Brain pericyte (primary cell): ENCODE data around the gene TIMM9.
"Not testable (repeated sequence)": the region's sequence is repeated elsewhere in the genome, so short reads cannot be mapped to it uniquely, and the experiment has no call there.

Experiments
- DNase-seq: peaks from one replicate; pipeline ENCODE4 v3.0.0-alpha.2; 2012; ENCODE audit warnings: low read depth, low spot score

The TIMM9 gene, protein sequence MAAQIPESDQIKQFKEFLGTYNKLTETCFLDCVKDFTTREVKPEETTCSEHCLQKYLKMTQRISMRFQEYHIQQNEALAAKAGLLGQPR

DNA sequence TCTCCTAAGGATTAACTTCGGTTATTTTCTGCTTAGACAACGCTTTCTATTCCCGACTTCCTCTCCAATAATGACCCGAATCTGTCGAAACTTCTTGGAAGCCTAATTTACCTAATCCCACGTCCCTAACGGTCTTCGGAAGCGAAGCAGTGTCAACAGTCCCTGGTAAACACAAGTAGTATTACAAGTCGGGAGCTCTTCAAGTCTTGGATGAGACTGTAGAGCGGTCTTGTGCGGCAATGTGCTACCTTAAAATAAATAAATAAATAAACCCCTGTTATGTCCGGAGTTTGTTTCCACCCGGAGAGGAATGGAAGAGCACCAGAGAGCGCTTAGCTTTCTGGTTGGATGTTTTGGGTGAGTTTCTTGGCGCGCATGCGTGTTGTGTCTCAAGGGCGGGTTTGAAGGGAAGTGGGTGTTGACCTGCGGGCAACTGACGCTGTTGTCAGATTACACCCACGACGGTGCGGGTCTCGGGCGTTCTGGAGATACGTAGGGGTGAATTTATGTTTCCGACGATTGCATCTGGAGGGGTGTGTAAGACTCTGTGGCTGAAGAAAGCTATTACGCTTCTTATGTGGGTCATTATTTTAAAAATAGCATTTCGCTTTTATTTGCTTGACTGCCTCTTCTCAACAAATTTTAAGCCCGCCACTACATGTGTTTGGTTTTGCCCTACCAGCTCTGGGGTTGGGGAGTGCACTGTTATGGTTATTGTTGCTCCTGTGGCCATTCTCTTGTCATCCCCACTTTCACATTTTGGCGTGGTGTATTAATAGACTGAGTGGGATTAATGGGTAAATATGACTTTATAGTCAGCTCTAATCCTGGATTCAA lies at the start of gene TIMM9, which contains the start of gene KIAA0586:
TIMM9 (minus strand) TSS at position 251 of the 837 bp plus-strand sequence. CDS start 15,586 bp downstream, outside the sequence.
KIAA0586 (plus strand) TSS at position 439 of the 837 bp plus-strand sequence. CDS start 546 bp downstream, outside the sequence.
- DNase-seq: peak; percentile 93

DNA sequence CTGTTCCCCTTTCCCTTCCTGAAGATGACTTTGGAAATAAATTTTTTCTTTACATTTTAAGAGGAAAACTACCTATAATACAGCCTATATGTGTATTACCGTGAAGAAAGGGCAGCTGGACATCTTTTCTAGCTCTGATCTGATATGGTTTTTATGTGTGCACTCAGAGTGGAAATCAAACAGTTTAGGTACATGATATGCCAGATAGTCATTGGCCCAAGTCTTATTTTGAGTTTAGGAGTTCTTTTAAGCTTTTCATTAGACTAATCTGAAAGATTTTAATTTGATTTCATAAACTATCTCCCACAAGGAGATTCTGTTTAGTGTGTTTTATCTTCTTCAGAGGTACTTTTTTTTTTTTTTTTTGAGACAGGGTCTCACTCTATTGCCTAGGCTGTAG lies 49.0 kb upstream of the TIMM9 start:
- DNase-seq: no peak

DNA sequence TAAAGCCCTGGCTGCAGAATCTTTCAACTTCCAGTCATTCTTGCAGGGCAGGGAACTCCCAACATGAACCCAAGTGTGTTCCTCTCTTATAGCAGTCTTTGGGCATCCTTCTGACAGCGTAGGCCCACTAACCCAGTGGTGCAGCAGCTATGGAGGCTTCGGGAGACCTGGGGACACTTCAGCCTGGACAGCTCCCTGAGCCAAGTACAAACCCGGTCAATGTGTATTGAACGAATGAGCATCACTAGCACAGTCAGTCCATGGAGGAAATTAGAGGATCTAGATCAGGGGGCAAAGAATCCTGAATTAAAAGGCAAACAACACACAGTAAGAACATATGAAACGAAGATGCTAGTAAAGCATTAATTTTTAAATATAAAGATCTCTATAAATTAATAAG lies 42.0 kb upstream of the TIMM9 start:
- DNase-seq: no peak

DNA sequence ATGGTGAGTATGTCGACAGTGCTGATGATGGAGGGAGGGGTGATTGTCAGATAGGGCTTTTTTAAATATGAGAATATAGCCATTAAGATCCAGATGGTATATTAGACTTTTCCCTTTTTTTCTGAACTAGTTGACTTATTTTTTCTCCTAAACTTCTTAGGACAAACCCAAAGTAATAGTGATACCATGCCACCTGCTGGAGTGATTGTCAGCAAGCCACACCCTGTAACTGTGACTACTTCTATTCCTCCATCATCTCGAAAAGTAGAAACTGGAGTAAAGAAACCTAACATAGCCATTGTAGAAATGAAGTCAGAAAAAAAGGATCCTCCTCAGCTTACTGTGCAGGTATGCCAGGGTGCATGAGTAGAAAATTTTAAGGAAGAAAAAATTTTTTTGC lies 40.2 kb upstream of the TIMM9 start:
- DNase-seq: no peak

DNA sequence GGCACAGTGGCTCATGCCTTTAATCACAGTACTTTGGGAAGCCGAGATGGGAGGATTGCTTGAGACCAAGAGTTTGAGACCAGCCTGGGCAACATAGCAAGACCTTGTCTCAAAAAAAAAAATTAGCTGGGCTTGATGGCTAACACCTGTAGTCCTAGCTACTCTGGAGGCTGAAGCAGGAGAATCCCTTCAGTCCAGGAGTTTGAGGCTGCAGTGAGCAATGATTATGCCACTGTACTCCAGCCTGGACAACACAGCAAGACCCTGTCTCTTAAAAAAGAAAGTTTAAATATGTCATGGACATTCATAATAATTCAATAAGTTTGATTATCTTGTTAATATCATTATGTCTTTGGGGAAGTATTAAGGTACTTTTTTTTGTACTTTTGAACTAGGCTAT lies 39.1 kb upstream of the TIMM9 start:
- DNase-seq: no peak

DNA sequence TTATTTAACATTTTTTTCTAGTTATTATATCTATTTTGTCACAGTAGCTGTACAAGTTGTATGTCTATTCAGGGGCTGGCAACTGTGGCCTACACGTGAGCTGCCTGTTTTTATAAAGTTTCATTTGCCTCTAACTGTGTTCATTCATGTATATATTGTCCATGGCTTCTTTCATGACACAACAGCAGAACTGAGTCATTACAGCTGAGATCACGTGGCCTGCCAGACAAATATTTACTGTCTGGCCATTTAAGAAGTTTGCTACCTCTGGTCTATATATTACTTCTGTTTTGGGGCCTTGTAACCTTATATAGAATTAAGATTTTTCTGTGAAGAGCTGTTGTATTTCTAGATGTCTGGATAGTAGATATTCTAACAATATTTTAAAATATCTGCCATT lies 38.1 kb upstream of the TIMM9 start:
- DNase-seq: no peak

DNA sequence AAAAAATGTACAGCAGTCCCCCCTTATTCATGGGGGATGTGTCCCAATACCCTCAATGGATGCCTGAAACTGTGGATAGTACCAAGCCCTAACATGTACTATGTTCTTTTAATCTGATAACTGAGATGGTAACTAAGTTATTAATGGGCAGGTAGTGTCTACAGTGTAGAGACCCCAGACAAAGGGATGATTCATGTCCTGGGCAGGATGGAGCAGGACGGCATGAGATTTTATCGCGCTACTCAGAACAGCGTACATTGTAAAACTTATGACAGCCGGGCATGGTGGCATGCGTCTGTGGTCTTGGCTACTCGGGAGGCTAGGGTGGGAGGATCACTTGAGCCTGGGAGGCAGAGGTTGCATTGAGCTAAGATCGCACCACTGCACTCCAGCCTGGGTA lies 37.3 kb upstream of the TIMM9 start:
- no peak for DNase-seq

DNA sequence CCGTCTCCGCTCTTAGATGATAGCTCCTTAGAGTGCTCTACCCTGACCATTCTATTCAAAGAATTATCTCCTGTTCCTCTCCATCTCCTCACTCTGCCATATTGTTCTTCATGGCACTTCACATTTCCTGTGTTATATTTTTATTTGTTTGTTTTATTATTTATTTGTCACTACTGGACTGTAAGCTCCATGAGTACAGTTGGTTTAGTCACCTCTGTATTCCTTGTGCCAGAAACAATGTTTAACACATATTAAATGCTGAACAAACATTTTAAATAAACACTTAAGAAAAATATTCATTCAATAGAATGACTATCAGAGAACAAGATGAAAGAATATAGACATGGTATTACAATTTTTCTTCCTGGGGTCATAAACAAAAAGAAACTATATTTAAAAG lies 35.8 kb upstream of the TIMM9 start:
- DNase-seq: no peak

DNA sequence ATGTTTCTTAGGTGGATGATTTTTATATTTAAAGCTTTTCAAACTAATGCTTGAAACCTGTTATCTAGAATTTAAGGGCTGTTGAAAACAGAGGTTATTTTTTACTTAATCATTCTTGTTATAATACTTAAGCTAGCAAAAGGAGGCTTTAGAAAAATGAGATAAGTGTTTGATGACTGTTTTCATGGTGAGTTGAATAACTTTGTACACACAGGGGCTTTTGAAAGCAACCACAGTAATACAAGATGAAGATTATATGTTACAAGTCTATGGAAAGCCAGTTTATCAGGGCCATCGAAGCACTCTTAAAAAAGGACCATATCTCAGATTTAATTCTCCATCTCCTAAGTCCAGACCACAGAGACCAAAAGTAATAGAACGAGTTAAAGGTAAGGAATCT lies 33.4 kb upstream of the TIMM9 start:
- no peak for DNase-seq

DNA sequence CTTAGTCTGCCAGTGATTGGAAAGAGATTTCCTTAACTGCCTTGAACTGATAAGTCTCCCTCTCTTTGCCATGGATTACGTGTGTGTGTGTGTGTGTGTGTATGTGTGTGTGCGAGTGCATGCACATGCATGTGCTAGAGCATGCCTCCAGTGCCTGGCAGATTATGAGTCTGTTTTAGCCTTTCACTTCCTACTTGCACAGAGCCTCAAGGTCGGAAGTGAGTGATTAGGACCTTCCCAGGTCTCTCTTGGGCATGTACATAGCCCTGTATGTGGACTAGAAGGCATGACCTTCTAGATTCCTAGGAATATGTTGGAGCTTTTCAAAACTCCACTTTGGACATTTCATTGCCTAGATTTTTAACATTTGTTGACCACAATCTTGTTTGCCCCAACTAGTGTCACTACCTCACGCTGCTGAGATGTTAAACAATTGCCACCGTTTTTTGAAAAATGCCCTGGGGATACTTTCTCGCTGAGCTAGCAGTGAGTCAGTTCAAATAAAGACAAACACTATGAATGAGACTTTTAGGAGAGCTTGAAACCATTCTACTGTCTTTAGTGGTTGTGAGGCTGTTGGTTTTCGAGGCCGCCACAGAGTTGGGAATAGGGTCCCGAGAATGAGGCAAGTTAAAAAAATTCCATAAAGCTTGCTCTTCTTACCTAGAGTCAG lies 28.4 kb upstream of the TIMM9 start:
- no peak for DNase-seq

DNA sequence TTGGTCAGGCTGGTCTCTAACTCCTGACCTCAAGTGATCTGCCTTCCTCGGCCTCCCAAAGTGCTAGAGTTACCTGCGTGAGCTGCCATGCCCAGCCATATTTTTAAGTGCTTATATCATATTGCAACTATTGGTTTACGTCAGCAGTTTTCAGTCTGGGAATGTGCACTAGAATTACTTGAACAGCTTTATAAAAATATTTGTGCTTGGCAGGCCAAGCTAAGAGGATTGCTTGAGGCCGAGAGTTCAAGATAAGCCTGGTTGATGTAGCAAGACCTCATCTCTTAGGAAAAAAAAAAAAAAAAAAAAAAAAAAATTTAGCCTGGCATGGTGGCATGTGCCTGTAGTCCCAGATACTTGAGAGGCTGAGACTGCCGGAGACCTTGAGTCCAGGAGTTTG lies 17.3 kb upstream of the TIMM9 start:
- no peak for DNase-seq

DNA sequence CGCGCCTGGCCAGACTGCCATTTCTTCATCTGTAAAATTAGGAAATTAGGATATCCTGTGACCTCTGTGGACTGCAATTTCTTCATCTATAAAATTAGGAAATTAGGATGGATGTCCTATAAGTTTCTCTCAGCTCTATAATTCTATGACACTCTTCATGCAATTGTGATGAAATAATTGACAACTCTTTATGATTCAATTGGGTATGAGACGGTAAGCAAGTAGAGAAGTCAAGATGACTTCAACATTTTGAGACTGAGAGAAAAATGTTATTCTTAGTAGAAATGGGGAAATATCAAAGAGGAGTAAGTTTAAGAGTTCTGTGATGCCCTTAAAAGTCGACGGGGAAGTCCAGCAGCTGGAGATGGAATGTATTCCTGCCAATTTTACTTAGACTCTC lies 12.1 kb upstream of the TIMM9 start:
- DNase-seq: no peak

DNA sequence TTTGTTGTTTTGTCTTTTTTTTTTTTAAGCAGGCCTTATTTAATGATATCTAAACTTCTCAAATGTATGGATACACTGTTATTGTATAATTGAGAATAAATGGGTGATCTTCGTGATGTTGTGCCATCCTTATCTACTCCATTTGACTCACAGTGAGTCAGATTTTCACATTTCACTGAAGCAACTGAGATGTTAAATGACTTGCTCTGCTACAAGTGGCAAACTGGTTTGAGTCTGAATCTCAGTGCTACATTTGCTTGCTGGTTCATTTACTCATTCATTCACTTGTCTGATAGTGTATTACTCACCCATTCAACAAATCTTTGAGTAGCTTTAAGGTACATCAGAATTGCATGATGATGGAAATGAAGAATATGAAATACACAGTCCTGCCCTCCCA lies 2.8 kb upstream of the TIMM9 start:
- no peak for DNase-seq

DNA sequence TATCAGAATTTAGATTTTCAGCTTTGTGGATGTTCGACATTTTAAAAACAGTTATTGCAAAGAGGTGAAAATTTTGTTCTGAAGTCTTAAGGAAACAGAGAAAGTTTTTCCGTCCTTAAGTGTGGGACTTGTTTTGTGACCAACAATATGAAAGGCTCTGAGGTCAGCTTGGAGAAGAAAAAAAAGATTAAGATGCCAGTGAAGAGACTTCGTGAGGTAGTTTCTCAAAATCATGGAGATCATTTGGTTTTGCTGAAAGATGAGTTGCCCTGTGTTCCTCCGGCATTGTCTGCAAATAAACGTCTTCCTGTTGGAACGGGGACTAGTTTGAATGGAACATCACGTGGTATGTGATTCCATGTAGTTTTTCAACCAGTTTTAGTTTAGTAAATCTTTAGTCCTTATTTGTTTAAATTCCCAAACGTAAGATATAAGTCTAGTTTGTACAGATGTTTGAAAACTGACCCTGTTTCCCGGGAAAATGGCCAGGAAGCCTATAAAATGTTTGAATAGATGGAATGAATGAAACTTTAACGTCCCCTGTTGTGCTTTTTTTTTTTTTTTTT lies 870 bp upstream of the TIMM9 start:
- DNase-seq: peak; percentile 5

DNA sequence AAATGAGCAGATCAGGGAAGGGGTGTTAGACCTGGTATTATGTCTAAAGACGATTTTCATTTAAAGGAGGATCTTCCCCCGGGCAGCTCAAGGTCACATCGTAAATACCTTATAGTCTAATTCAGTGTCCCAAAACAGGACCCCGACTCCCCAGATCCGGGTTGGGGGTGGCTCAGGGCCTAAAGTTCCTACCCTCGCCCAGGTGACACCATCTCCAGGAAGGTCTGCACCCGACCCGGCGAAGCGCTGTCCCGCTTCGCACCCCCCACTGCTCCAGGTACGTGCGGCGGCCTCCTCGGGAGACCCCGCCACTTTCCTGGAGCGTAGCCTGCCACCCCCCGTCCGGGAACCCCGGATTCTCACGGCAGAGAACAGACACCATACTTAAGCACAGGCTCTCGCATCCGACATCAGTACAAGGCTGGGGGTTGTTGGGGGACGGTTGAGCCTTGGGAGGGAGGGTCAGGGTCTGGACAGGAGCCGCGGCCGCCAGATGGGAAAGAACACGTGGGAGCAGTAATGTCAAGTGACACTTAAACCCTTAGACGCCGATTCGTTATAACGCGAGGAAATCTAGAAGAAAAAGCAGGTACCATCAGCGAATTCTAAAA lies 556 bp downstream of the TIMM9 start:
- DNase-seq: no peak

DNA sequence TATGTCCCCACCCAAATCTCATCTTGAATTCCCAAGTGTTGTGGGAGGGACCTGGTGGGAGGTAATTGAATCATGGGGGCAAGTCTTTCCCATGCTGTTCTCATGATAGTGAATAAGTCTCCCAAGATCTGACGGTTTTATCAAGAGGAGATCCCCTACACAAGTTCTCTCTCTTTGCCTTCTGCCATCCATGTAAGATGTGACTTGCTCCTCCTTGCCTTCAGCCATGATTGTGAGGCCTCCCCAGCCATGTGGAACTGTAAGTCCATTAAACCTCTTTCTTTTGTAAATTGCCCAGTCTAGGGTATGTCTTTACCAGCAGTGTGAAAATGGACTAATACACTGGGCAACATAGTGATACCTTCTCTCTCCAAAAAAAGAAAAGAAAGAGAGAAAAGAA lies 10.4 kb downstream of the TIMM9 start:
- not testable (repeated sequence) for DNase-seq

DNA sequence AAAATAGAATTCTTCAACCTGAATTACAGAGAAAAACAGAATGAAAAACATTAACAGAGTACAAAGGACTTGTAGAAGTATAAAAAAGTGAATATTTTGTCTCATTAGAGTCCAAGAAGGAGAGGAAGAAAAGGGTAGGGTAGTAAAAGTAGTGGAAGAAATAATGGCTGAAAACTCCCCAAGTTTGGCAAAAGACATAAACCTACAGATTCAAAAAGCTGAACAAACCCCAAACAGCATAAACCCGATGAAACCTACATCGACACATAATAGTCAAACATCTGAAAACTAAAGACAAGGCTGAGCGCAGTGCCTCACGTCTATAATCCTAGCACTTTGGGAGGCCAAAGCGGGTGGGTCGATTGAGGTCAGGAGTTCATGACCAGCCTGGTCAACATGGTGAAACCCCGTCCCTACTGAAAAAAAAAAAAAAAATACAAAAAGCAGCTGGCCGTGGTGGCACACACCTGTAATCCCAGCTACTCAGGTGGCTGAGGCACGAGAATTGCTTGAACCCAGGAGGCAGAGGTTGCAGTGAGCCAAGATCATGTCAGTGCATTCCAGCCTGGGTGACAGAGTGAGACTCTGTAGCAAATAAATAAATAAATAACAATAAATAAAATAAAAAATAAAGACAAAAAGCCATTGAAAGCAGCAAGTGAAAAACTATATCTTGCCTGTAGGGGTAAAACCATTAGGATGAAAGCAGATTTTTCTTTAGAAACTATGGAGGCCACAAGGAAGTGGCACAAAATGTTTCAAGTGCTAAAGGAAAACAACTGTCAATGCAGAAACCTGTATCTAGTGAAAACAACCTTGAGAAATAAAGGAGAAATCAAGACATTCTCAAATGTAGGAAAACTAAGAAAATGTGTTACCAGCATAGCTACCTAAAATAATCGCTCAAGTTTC lies 11.4 kb downstream of the TIMM9 start:
- no peak for DNase-seq

DNA sequence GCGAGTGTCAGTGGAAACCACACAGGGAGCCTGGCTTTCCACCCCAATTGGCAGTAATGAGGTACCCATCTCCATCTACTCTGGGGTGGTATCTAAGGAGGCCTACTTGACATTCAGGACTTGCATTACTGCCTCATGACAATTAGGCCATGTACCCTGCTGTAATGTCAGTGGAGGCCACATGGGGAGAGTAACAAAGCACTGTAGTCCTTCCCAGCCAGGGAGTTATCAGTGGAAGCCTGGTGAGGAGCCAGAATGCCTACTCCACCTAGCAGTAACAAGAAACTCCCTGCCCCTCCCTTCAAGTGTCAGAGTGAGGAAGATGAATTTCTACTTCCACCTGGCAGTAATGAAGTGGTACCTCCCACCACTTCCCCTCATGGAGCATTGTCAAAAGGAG lies 12.5 kb downstream of the TIMM9 start:
- DNase-seq: no peak

DNA sequence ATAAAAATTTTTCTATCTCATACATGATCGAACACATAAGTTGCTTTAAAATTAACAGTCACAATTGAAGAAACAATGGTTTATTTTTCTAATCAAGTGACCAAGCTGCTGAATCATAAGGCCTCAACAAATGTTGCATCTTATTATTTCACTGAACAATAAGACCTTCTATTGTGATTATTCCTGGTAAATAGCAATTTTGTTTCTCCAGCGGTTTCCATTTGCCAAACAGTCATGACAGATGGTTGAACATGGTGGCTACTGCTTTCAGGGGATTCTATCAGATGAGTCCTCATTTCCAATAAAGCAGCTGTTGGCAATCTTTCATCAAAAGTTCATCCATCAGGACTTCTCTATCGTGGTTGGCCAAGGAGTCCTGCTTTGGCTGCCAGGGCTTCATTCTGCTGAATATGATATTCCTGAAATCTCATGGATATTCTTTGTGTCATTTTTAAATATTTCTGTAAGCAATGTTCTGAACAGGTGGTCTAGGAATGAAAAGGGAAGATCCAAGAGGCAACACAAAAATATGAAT lies 18.6 kb downstream of the TIMM9 start:
- no peak for DNase-seq

DNA sequence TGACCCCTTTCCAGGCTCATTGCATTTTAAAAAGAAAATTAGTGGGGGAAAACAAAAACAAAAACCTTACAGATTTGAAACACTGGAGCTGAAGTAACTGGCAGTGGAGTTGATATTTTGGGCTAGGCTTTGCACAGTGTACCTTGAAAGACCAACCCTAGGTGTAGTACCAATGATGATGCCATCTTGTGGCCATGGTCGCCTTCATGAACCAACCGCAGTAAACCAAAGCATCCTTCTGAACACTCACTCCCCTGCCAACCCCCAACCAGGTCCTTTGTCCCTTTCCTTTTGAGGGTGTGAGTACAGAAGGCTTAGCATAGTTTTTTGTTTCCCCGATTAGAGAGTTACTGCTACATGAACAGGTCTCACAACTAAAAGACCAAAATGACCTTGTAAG lies 25.7 kb downstream of the TIMM9 start:
- no peak for DNase-seq

DNA sequence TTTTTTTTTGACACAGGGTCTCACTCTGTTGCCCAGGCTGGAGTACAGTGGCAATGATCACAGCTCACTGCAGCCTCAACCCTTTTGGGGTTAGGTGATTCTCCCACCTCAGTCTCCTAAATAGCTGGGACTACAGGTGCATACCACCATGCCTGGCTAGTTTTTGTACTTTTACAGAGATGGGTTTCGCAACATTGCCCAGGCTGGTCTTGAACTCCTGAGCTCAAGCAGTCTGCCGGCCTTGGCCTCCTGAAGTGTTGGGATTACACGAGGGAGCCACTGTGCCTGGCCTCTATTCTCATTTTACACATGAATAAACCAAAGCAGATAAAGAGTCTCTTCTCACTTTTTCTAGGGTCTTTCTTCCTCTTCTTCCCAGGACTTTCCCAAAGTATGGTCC lies 28.4 kb downstream of the TIMM9 start:
- DNase-seq: no peak
